Uterus (tissue), 2 donors: Measurements from ENCODE around the gene GPRC5C.

Experiments
- CTCF ChIP-seq, 4 experiments: fragments of 200-600 bp in 2 of 4; fragments of 450-650 bp in 2 of 4; sonication (generic) in 2 of 4; IDR thresholded peaks; one replicate each; pipeline ENCODE4 v1.5.1; 2016 to 2019; ENCODE audit warnings: antibody characterized with exemption in 4 of 4, mild to moderate bottlenecking in 2 of 4, moderate library complexity in 1 of 4
- POLR2A ChIP-seq, 2 donors: fragments of 450-650 bp; IDR thresholded peaks; one replicate each; pipeline ENCODE4 v1.6.1; 2016; ENCODE audit warnings: antibody characterized with exemption in 2 of 2, mild to moderate bottlenecking in 1 of 2, moderate library complexity in 1 of 2

DNA sequence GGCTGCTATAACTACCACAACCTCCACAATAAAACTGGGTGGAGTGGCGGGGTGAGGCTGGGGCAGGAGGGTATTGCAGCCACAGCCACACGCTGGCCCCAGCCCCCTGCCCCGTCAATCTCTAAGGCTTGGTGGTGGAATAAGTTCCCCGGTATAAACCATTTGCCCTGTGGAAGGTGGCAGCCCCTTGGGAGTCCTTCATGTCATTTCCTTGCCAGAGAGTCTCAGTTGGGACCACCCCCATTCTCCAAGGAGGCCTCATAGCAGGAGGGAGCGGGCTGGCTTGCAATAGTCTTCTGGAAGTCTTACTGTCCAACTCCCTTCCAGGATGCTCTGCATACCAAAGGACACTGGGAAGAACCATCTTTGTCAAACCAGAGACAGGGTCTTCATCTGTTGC lies 54.0 kb downstream of the GPRC5C start:
- TF ChIP-seq CTCF (IDR thresholded peaks at IDR 0.05): no peak
- TF ChIP-seq POLR2A (IDR thresholded peaks at IDR 0.05): no peak
